Peyer's patch (tissue), 4 donors: ENCODE measurements around the gene NDRG3. TPM values are rescaled to one million over a fixed set of nuclear protein-coding genes. Genes with fewer than 3 reads are reported as not detected.

Experiments
- DNase-seq, 3 donors: peaks; one replicate each; pipeline ENCODE4 v3.0.0-alpha.2; 2017 to 2019
- H3K27ac ChIP-seq, 4 donors: fragments of 200-600 bp; sonication (generic); one replicate each; pipeline ENCODE4 v1.5.1; 2016 to 2019
- H3K27me3 ChIP-seq, 2 donors: fragments of 200-600 bp; sonication (generic); one replicate each; pipeline ENCODE4 v1.5.1; 2019
- H3K36me3 ChIP-seq, 3 donors: fragments of 200-600 bp; sonication (generic); one replicate each; pipeline ENCODE4 v1.5.1; 2016 to 2019
- H3K4me1 ChIP-seq, 4 donors: fragments of 200-600 bp; sonication (generic); one replicate each; pipeline ENCODE4 v1.5.1; 2016 to 2019
- H3K4me3 ChIP-seq, 4 donors: fragments of 200-600 bp; sonication (generic); 1 replicate in 3 of 4; 2 replicates in 1 of 4; pipeline ENCODE4 v1.5.1; 2016 to 2019; ENCODE audit warnings: mild to moderate bottlenecking in 1 of 4
- H3K9me3 ChIP-seq, 4 donors: fragments of 200-600 bp; sonication (generic); one replicate each; pipeline ENCODE4 v1.5.1; 2016 to 2019; ENCODE audit warnings: mild to moderate bottlenecking in 1 of 4
- POLR2A ChIP-seq, 2 donors: fragments of 450-650 bp; IDR thresholded peaks; one replicate each; pipeline ENCODE4 v1.5.1; 2017; ENCODE audit warnings: antibody characterized with exemption in 2 of 2, mild to moderate bottlenecking in 2 of 2, moderate library complexity in 2 of 2
- total RNA-seq, 4 donors: library from RNA; depleted of rRNA; stranded (reverse); fragments of >200 nt; gene quantifications; one replicate each; pipeline ENCODE4 v1.1.0, GENCODE V29; 2016
- TF ChIP-seq, protein P1 (sequence below), 6 experiments: fragments of 450-650 bp in 4 of 6; fragments of 200-600 bp in 2 of 6; sonication (generic) in 1 of 6; IDR thresholded peaks; one replicate each; pipeline ENCODE4 v1.5.1; 2017 to 2019; ENCODE audit warnings: antibody characterized with exemption in 6 of 6, mild to moderate bottlenecking in 3 of 6, moderate library complexity in 1 of 6

The NDRG3 gene
- 10 to 100 TPM; 12.6 to 28.4 (median 22.6) TPM for total RNA-seq

DNA sequence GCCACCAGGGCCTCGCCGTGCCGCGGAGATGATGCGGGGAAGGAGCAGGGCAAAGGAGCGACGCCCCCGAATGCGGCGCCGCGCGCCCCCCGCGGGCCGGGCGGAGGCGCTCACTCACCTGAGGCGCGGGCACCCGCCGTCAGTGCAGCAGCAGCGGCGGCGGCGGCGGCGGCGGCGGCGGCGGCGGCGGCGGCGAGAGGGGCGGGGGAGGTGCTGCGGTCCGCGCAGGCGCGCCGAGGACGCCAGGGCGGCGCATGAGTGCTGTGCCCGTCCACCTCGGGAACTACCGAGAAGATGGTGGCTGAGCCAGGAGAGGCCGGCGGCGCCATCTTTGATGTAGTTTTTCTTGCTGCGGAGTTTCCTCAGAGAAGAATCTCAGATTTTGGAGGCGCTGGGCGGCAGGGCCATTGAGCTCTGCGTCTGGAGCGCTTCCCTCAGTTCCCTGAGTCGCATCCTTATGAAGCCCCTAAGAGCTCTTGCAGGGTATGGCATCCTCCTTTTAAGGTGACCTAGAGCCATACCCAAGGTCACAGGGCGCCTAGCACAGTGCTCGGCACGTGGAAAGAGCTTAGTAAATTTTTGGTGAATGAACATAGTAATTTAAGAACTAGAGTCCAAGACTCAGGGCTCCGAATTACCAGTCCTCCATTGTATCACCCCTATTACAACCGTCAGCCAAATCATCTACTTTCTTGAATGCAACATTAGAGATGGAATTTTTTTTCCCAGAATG, at the start of gene NDRG3:
Gene NDRG3, minus strand, starts transcription at position 164 of the 733 bp plus-strand sequence. CDS start 24,355 bp downstream, outside the sequence.
- no peaks in the 10 kb centered on the region for H3K36me3 ChIP-seq
- H3K27ac ChIP-seq = peak within 1 kb of the TSS; percentile 33 to 83 (median 73)
- no peaks in the 10 kb centered on the region for H3K9me3 ChIP-seq
- peak in 1 of 2 donors; percentile 27 for TF ChIP-seq POLR2A (IDR thresholded peaks at IDR 0.05)
- TF ChIP-seq, protein P1, sequence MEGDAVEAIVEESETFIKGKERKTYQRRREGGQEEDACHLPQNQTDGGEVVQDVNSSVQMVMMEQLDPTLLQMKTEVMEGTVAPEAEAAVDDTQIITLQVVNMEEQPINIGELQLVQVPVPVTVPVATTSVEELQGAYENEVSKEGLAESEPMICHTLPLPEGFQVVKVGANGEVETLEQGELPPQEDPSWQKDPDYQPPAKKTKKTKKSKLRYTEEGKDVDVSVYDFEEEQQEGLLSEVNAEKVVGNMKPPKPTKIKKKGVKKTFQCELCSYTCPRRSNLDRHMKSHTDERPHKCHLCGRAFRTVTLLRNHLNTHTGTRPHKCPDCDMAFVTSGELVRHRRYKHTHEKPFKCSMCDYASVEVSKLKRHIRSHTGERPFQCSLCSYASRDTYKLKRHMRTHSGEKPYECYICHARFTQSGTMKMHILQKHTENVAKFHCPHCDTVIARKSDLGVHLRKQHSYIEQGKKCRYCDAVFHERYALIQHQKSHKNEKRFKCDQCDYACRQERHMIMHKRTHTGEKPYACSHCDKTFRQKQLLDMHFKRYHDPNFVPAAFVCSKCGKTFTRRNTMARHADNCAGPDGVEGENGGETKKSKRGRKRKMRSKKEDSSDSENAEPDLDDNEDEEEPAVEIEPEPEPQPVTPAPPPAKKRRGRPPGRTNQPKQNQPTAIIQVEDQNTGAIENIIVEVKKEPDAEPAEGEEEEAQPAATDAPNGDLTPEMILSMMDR (IDR thresholded peaks at IDR 0.05) = peak in 3 of 6 experiments; percentile 26 to 40 (median 39)
- H3K4me3 ChIP-seq = peak within 1 kb of the TSS; percentile 79 to 93 (median 88)
- H3K27me3 ChIP-seq = no peaks in the 10 kb centered on the region
- peaks cover 0 to 7% (median 3%) of the 10 kb centered on the region in 4 donors for H3K4me1 ChIP-seq
- DNase-seq = peak; percentile 90 to 98 (median 93)

DNA sequence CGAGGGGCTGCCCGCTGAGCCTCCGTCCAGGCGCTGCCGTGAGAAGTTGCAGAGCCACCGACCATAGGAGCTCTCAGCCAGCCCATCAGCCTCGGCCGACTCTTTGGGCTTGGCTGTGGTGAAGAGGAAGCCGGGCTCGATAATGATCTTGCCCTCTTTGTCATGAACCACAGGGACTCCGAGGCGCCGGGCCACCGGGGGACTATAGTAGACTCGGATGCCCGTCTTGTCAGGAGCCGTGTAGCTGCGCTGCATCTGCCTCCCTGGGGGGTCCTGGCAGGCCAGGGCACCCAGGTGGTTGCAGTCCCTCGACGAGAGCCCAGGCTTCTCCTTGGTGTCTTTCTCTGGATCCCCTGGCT, 48.2 kb upstream of the NDRG3 start:
- peaks cover 0 to 62% (median 0%) of the 10 kb centered on the region in 3 donors for H3K36me3 ChIP-seq

DNA sequence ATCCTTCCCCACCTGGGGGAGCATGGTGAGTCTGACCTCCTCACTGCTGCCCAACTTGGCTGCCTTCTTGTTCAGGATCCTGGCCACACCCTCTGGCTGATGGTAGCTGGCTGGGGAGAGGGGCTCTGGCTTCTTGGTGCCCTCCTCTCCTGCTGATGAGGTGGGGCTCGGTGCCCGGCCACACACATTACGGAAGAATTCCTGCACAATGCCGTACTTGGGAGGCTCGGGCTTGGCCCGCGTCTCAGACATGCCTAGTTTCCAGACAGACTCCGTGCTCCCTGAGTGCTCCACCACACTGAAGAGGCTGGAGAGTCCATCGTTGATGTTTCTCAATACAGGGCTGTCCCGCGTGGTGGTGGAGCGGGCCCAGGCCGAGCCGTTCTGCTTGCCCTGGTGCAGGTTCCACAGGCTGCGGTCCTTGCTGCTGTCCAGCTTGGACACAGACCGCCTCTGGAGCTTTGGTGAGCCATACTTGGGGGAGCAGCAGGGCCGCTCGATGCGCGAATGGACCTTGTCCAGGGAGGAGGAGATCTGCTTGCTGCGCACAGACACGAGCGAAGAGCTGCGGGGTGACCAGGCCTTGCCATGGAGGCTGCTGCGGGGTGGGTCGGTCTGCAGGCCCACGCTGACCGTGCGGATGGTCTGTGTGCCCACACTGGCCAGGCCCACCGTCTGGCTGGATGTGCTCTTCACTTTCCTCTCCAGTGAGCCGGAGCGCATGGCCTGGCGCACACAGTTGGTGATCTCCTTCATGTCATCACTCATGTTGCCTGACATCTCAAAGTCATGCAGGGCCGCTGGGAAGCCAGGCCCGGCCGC, 47.6 kb upstream of the NDRG3 start:
- H3K4me3 ChIP-seq = no peak overlapping the region
- no peak for DNase-seq
- peaks cover 0 to 56% (median 0%) of the 10 kb centered on the region in 3 donors for H3K36me3 ChIP-seq

More for the DNA sequence above, 48.2 kb upstream of the NDRG3 start:
- Histone ChIP-seq H3K9me3 (no peaks in the 10 kb centered on the region), H3K27ac (no peak overlapping the region), H3K4me3 (no peak overlapping the region), H3K27me3 (no peaks in the 10 kb centered on the region), H3K4me1 (no peaks in the 10 kb centered on the region)
- TF ChIP-seq, protein P1 (IDR thresholded peaks at IDR 0.05) = no peak
- no peak for TF ChIP-seq POLR2A (IDR thresholded peaks at IDR 0.05)
- DNase-seq = no peak

DNA sequence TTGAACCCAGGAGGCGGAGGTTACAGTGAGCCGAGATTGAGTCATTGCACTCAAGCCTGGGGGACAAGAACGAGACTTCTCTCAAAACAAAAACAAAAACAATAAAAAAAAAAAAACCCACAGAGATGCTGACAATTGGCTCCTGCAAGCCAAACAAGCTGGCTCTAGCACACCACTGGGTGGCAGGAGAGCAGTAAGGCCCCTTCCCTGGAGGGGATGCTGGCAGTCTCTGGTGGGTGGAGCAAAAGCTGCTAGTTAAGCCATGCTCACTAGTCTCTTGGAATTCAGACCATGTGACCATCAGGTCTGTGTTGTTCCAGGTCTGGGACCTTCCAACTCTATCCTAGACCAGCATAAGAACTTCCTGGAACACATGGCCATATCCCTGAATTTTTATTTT, 46.5 kb upstream of the NDRG3 start:
- no peak for DNase-seq
- TF ChIP-seq, protein P1 (IDR thresholded peaks at IDR 0.05) = peak in 3 of 6 experiments; percentile 14 to 24 (median 15)
- TF ChIP-seq POLR2A (IDR thresholded peaks at IDR 0.05) = no peak
- no peaks in the 10 kb centered on the region for H3K4me1 ChIP-seq
- peaks cover 0 to 45% (median 0%) of the 10 kb centered on the region in 3 donors for H3K36me3 ChIP-seq
- no peaks in the 10 kb centered on the region for H3K9me3 ChIP-seq
- no peaks in the 10 kb centered on the region for H3K27me3 ChIP-seq
- no peak overlapping the region for H3K4me3 ChIP-seq
- no peak overlapping the region for H3K27ac ChIP-seq

More for the DNA sequence above, 47.6 kb upstream of the NDRG3 start:
- Histone ChIP-seq H3K27me3 (no peaks in the 10 kb centered on the region), H3K27ac (no peak overlapping the region), H3K9me3 (no peaks in the 10 kb centered on the region), H3K4me1 (no peaks in the 10 kb centered on the region)
- TF ChIP-seq POLR2A (IDR thresholded peaks at IDR 0.05) = no peak
- TF ChIP-seq, protein P1 (IDR thresholded peaks at IDR 0.05) = no peak

DNA sequence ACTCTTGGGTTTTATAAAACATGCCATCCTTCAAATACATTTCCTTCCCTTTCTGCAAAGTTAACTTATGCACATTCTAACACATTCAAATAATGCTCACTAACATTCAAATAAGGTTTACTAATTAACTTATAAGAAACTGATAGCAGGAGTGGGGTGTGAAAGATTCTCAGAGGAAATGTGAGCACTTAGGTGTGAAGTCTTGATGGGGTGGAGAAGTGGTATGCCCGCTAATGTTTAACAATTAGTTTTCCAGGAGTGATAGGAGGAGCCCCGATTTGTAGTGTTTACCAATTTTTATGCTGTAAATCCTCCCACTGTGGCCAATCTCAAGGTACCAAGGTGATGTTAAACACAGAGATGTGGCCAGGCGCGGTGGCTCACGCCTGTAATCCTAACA, 46.0 kb upstream of the NDRG3 start:
- Histone ChIP-seq H3K4me3 (no peak overlapping the region), H3K4me1 (no peaks in the 10 kb centered on the region), H3K9me3 (no peaks in the 10 kb centered on the region), H3K27me3 (no peaks in the 10 kb centered on the region), H3K27ac (no peak overlapping the region), H3K36me3 (peaks cover 0 to 40% (median 0%) of the 10 kb centered on the region in 3 donors)
- no peak for DNase-seq
- no peak for TF ChIP-seq POLR2A (IDR thresholded peaks at IDR 0.05)
- TF ChIP-seq, protein P1 (IDR thresholded peaks at IDR 0.05) = no peak
